Muscle of back (tissue), 11 donors: ENCODE data around the gene DCTN1. TPM values are rescaled to one million over a fixed set of nuclear protein-coding genes. Genes with fewer than 3 reads are reported as not detected.

Experiments used
- DNase-seq, 3 donors: peaks; one replicate each; pipeline versions ENCODE4 v3.0.0 to v3.0.0-alpha.2; 2013
- polyA plus RNA-seq, 10 donors: library from polyadenylated mRNA; unstranded; fragments of 120-200 nt; gene quantifications; one replicate each; pipeline ENCODE4 v1.2.1, GENCODE V29; 2013; ENCODE audit not compliant: insufficient read length in 10 of 10

The DCTN1 gene
- polyA plus RNA-seq, 10 donors = 84.0 to 108 (median 97.6) TPM

DNA sequence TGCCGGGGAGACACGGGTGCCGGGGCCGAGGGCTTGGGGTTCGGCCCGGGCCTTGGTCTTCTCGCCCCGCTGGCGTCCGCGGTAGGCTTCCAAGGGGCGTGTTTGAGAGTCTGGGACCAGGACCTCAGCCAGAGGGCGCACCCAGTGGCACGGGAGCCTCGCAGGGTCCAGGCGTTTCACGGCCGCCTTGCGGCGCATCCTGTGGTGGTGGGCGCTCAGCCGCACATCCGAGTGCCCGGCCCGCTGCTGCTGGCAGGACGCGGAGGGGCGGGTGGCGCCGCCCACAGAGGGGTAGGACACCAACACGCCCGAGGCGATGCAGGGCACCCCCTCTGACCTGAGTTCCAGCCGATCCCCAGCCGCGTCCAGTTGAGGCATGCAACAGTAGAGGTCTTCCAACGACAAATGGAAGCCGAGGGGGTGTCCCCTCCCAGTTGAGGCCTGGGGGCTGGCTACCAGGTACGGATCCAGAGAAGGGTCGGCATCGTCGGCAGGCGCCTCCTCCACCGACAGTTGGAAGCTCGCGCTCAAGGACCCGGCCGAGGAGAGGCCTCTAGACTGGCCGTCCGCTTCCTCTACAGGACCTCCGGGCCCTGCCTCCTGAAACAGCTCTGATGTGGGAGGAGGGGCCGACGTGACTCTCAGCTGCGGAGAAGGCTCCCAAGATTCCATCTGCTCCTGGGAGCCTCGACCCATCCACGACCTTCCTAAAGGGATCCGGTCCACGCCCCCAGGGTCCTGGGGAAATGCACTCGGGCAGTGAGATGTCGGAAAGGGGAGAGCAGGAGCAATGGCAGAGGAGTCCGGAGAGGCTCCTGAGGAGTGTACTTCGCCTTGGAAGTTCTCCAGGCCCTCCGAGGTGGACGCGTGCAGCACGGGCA lies 35.0 kb upstream of the DCTN1 start:
- peak; percentile 39 to 88 (median 59) for DNase-seq

DNA sequence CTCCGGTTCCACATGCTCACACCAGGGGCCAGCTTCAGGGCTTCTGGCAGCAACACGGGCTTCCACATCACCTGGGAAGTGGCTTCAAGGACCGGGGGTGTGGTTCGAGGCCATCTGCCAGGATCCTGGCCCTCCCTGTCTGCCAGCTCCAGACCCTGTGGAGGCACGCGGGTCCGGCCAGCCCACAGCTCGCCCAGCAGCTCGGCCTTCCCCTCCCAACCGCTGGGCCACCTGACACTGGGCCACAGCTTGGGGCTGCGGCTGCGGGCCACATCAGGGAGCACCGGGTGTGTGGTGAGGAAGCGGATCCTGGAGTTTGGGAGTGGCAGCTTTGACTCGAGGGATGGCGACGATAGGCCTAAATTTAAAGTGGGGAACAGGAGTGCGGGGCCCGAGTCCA lies 34.3 kb upstream of the DCTN1 start:
- DNase-seq = no peak

DNA sequence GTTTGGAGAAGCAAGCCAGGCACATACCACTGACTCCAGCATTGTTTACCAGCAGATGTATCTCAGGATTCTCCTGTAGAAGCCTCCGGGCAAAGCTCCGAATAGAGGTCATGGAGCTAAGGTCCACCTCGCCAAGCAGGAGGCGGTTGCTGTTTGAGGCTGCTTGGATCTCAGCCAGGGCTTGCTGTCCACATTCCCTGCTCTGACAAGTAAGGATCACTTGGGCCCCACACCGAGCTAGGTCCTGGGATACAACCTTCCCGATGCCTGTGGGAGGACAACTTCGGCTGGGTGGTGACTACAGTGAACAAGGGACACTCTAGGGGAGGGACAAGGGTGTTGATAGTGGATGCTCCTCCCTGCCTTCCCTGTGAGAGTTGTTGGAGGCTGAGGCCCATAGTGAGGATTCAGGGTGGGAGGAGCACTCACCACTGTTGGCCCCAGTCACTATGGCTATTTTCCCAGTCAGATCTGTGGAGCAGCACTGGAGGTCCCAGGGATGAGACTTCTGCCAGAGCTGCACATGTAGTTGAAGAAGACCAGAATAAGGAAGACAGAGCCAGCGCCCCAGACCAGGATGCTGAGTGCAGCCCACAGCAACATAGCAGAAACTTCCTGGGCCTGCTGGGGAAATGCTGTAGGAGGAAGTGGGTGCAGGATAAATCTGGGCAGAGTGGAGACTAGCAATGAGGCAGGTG lies 33.0 kb upstream of the DCTN1 start:
- peak; percentile 31 to 85 (median 79) for DNase-seq

DNA sequence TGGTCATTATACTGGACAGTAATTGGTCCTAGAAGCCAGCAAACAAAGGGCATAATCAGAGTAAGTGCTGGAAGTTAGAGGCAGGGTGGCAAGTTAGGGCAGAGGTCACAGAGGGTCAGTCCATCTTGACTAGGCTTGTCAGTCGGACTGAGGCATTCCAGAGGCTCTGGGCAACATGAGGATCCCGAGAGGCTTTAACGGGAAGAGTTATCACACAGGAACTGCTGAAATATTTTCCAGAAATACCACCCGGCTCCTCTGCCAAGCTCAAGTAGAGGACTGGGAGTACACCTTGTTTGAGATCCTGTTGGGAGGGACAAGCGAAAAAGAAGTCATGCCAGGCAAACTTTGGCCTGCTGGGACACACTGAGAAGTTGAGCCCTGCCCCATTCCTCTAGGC lies 27.6 kb upstream of the DCTN1 start:
- no peak for DNase-seq

DNA sequence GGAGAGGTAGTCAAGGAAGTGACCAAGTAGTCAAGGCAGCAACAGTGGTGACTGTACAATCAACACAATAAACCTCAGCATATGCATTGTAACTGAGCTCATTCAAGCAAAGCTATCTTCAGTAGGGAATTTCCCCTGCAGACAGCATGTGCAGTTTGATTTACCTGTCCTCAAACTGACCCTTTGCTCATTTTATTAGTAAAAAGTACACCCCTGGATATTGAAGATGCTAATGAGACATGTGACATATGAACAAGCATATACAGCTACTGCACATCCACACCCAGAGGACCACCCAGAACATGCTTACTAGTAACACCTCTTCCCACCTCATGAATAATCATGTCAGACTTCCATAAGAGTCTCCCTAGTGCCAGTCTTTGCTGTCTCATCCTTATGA lies 25.9 kb upstream of the DCTN1 start:
- DNase-seq = no peak

DNA sequence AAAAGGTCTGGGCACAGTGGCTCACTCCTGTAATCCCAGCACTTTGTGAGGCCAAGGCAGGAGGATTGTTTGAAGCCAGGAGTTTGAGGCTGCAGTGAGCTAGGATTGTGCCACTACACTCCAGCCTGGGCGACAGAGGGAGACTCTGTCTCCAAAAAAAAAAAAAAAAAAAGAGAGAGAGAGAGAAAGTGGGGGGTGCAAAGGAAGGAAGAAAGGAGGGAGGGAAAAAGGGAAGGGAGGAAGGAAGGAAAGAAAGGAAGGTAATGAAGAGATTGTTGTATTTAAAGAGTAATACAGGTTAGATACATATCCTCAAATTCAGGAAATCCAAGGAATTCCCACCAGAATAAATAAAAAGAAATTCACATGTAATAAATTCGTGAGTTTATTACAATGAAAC lies 21.8 kb upstream of the DCTN1 start:
- DNase-seq = no peak

DNA sequence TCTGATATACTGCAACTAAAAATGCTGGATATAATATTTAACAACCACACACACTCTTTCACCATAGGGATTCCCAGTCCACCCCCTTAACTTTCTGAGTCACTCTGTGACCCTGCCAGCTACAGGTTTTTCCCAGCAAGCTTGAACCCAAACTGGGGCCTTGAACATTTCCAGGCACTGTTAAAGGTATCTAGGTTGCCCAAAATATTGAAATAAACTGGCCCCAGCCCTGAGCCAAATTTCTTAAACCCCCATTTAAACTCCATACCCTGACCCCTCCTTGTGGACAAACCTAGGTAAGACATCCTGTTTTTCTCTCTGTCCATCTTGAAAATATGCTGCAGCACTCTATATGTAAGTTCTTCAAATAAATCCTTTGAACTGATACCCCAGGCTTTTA lies 19.7 kb upstream of the DCTN1 start:
- DNase-seq = no peak

DNA sequence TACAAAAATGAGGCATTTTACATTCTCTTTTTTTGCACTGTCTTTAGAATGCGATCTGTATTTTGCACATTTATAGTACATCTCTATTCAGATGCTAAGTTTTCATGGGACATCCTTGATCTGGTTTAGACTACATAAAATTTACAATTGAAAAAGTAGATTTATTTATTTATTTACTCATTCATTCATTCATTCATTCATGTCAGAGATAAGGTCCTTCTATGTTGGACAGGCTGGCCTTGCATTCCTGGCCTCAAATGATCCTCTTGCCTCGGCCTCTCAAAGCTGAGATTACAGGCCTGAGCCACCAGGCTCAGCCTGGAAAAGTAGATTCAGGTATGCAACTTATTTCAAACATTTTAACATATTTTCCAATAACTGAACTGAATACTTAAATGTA lies 16.0 kb upstream of the DCTN1 start:
- no peak for DNase-seq

DNA sequence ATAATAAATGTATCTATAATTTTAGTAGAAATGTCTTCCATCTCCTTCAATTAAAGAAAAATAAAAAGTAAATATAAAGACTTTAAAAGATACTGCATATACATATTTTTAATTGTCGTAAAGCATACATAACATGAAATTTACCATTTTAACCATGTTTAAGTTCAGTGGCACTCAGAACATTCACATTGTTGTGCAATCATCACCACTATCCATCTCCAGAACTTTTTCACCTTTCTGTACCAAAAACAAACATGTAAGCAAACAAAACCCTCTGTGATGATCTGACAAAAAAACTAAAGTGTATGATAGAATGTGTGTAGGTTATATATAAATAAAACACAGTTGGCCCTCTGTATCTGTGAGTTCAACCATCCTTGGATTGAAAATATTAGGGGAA lies 13.4 kb upstream of the DCTN1 start:
- no peak for DNase-seq

DNA sequence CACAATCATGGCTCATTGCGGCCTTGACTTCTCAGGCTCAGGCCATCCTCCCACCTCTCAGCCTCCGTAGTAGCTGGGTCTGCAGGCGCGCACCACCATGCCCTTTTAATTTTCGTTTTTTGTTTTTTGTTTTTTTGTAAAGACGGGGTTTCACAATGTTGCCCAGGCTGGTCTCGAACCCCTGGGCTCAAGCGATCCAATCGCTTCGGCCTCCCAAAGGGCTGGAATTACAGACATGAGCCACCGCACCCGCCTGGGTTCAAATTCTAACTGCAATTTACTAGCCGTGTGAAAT lies 12.3 kb upstream of the DCTN1 start:
- DNase-seq = no peak

DNA sequence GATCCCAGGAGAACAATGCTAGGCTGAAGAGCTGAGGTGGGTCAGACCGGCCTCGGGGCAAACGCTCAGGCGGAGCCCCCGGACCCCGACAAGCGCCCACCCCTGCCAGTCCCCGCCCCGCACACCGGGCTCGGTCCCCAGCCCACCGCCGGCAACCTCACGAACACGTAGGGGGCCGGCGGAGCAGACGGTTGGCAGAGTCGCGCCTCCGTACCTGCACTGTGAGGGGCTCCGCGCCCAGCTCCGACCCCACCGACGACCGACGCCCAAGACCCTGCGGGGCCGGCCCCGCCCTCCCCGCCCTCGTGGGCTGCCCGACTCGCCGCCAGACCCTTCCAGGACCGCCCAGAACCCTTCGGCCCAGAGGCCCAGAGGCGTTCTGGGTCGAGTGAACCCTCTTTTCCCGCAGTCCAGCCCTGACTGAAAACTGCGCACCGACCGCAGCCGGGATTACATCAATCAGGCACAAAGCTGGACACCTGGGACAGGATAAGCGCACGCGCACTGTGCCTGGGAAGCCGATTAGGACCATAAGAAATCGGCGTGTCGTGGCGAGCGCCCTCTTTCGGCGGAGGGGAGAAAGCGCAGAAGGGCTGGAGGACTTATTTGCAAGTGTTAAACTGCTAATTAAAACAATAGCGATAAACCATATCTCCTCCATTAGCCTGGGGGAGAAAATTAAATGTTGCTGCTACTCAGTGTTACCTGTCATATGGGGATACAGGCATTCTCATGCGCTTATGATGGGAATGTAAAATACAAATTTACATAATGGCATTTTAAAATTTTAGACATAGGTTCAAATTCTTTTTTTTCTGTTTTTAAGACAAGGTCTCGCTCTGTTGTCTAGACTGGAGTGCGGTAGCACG lies 11.7 kb upstream of the DCTN1 start:
- DNase-seq = peak; percentile 91 to 97 (median 95)

DNA sequence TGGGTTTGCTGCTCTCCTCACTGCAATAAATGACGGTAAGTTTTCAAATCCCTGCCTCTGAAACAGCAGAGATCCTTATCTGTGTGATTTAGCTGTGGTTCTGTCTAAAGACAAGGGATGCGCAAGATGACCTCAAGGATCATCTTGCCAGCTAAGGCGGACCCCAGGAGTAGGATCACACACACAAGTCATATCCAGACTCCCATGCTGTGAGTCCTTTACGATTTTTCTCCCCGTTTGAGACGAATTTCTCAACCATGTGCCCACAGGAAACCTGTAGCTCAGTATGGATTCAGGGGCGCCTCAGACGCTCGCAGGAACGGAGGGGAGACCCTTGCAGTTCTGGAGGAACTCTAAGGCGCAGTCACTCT lies 11.1 kb upstream of the DCTN1 start:
- peak in 2 of 3 donors; percentile 28 to 35 for DNase-seq

DNA sequence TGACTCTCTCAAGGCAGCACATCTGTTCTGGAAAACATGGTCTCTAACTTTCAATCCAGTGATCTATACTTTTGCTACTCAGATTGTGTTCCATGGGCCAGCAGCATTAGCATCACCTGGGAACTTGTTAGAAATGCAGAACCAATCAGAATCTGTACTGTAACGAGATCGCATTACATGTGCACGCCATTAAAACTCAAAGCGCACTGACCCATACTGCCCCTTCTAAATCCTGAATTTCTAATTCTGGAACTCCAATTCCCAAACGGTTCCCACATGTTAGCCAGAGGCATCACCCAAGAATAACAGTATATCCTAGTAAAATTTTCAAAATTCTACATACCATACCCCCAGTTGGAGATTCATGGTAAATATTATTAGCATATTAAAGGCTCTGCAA lies 10.5 kb upstream of the DCTN1 start:
- DNase-seq = no peak

DNA sequence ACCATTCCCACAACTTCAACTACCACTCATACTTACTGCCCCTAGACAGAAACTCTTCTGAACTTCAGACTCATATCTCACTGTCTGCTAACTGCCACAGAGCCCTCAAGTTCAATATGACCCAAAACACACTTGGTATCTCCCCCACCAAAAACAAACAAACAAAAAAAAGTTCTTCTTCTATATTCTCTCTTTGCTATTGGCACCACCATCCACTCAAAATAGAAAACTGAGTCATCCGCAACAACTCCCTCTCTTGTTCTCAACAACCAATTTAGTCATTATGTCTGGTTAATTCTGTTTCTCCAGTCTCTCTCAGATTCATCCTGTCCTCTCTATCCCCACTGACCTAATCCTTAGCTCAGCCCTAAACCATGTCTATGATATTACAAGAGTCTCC lies 7.2 kb upstream of the DCTN1 start:
- no peak for DNase-seq

DNA sequence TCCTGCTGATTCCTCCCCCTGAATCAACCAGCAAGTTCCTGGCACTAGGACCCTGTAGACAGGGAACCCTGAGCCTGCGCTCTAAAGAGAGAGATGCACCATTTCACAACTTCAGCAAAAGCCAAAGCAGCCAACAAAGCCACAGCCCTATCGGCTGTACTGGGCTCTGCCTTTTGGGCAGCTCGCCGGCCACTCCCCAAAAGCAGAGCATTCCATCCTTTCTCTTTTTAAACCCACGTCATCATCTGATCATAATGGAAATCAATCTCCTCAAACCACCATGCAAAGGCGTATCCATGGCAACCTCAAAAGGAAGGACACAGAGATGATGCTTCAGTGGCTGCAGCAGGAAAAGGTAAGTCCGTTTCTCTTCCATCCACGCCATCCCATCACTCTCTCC lies 5.3 kb upstream of the DCTN1 start:
- no peak for DNase-seq

DNA sequence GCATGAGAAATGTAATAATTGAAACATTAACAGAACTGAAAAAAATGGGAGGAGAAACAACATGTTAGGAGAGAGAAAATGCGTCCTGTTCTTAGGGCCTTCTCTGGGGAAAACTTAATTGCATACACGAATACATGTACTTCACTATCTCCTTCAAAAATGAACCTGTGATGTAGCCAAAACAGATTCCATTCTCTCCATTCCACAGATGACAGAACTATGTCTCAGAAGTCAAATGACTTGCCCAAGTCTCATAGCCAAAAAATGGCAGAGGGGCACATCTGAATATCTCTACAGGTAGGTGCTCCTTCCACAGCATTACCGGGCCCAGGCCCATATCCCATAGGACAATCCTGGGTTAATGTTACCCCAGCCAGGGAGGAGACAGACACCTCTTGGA lies 3.9 kb upstream of the DCTN1 start:
- DNase-seq = no peak

DNA sequence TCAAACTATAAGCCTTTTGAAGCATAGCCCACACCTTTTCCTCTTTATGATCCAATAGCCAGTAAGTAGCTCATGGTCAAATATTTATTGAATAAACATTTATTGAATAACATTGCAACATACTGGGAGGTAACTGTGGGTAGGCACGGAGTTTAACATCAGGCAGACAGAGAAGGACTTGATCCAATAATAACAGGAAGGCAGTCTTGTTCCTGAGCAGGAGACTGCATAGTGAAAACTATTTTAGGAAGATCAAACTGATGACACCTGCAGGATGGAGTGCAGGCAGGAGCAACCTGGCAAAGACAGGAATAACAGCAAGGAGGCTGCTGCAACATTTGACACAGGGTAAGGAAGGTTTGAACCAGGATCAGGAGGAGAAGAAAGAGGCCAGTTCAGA lies 3.1 kb upstream of the DCTN1 start:
- DNase-seq = no peak

DNA sequence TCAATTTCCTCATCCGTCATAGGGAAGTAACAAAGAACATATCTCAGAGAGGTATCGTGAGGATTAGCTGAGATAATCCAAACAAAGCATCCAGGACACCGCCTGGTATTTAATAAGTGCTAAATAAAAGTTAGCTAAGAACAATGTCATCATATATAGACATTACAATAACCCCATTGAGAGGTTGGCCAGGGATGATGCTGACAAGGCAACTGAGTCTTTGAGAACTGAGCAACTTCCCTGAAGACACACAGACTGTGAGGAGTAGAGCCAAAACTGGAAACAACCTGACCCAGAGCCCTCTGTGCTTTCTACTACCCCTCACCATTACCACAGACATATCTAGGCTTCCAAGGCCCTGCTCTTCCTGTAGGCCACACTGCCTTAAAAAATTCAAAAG lies 1.6 kb upstream of the DCTN1 start:
- DNase-seq = no peak

DNA sequence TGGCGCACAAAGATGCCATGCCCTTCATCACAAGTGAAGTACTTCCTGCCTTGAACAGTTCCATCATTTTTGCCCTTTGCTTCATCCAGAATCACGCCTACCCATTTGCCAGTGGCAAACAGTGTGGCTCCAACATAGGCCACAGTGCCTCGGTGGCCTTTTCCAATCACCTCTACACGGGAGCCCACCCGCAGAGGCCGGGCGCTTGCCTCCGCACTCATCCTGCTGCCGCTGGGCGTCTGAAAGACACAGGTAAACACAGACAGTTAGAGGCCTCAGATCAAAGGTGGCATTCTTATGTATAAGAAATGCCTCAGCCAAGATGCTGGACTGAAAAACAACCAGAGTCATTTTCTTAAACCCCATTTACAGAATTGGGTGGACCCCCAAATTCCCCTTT lies 2.1 kb downstream of the DCTN1 start:
- no peak for DNase-seq

DNA sequence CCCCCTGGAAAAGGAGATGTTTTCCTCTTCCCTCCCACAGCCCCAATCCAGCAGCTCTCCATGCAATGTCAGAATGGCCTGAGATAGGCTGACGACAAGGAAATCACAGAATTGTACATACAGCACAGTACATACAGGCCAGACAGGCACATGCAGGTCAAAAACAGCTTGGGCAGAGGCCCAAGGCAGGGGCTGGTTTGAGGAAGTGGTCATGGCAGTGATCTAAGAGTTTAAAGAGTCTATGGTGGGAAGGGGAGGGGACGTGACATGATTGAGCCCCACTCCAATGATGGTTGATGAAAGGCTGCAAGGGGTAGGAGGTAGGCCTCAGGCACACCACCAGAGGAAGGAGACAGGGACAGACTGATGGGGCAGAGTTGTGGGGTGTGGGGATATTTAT lies 4.3 kb downstream of the DCTN1 start:
- DNase-seq = no peak

DNA sequence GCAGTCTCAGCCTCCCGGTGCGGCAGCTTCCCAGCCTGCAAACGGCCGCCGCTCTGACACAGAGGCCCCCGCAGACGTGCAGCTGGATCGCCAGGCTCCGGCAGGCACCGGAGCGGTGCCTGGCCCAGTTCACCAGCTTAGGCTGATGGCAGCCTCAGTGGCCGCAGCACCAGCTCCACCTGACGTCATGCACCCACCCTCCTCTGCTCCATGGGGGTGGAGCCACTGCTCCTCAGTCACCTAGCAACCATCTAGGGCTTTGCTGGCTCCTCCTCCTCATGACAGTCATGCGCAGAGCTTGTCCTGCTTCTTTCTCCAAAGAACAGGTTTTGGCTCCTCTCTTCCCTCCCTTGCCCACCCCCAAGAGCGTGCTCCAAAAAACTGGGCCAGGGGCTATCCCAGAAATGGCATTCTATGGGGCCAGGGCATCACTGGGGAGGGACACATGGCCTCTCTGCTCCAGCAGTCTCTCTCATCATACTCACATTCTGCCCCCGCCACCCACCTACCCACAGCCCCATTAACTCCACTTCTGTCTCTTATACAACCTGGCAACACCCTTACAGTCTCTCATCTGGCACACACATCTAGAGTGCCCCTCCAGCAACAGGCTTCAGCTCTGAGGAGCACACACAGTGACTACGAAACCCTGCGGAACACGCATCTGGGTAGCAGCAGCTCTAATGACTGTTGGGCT lies 5.5 kb downstream of the DCTN1 start:
- DNase-seq = peak; percentile 42 to 82 (median 67)

DNA sequence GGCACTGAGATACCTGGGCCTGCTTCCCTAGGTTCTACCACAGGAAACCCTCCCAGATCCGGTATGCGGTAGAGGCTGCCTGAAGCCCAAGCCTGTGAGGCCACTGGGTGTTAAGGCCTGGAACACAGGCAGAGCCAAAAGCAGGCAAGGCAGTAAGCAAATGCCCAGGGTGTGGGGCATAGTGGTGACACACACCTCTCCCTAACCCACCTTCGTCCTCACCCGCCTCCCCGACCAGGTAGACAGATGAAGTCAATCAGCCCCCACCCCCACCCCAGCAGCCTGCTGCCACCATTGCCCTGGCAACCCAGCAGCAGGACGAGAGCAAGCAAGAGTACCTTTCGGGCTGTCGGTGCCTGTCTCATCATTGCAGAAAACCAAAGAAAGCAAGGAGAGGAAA lies 6.1 kb downstream of the DCTN1 start:
- DNase-seq = no peak
